ENCODE data around the gene PPM1D. TPM values are rescaled to one million over a fixed set of nuclear protein-coding genes. Genes with fewer than 3 reads are reported as not detected.

The PPM1D gene
- total and polyA plus RNA-seq, 2 donors (not counting 1 experiment from before 2014, with no cell fraction given): 6.5 to 27.2 TPM

DNA sequence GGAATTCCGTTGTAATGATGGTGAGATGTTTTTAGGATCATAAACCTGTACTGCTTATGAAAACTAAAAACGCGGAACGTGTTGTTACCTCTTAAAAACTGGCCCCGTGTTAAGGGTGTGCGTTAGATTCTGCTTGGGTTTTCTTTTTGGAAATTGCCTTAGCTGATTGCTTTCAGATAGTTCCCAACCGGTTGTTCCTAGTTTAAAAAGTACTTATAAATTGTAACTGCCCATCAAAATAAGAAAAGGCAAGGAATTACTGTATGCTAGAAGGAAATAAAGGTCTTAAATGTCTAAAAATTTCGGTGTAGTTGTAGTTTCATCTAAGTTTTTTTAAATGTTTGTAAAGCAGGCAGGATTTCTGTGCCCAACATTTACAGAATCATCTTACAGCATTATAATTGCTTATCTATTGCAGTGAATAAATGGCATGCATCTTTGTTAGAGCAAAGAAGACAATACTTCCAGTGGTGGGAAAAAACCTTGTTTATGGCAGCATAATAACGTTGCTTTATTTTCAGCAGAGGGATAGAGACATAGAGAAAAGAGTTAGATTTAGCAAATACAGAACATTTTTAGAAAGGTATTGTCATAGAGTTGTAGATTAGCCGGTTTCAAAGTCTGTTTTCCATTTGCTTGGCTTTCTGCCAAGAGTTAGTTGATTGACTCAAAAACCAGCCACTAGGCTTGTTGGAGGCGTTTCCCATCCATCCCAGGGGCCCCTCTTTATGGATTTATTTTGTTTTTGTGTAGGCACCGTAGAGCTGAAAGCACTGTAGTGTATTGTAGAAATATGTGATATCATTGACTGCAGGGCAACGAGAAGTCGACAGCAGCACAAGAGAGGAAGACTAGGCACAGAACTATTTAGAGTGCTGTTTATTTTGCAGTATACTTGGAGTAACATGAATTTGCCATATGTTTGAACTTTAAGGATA, 1.7 kb downstream of the PPM1D start:
- peaks cover 47% of the 10 kb centered on the region for H4K20me1 ChIP-seq (ENCODE audit: control insufficient read depth, insufficient read depth, low read length, poor library complexity, severe bottlenecking)
- WGBS (ENCODE audit: insufficient coverage): 0% methylated on average over 8 of the region's 14 CpGs
- no peaks in the 10 kb centered on the region for H3K36me3 ChIP-seq (replicated peaks in 1 of 2; ENCODE audit: control extremely low read depth in 1 of 2, control insufficient read depth in 1 of 2, extremely low read depth in 1 of 2, insufficient read depth in 2 of 2, low read length in 1 of 2)
- peaks cover 27 to 28% of the 10 kb centered on the region in 2 donors for H3K4me1 ChIP-seq (ENCODE audit: control insufficient read depth in 2 of 2, insufficient read depth in 2 of 2, low read length in 2 of 2)
- no peaks in the 10 kb centered on the region for H3K27me3 ChIP-seq (replicated peaks in 1 of 4; ENCODE audit: control extremely low read depth in 1 of 4, control insufficient read depth in 3 of 4, insufficient read depth in 4 of 4, low read length in 3 of 4)
- H3K4me2 ChIP-seq (replicated peaks; ENCODE audit: low read depth, low read length, poor library complexity, severe bottlenecking): peak overlapping the region; percentile 90
- peaks cover 53% of the 10 kb centered on the region for H3K4me1 Mint-ChIP-seq
- peak overlapping the region; percentile 98 for H3K9ac ChIP-seq (ENCODE audit: low read length)
- intact Hi-C loops (cut with micrococcal nuclease): loop anchor here (2.0 to 10.0 kb wide), 4 partner anchors 37 to 983 kb away; partner anchors contain the start of gene CLTC
- peak overlapping the region in 1 of 2 donors; percentile 94 for H3K27ac ChIP-seq (ENCODE audit: low read length in 2 of 2)
- ATAC-seq (ENCODE audit: low read depth) (no peak), DNase-seq (peak; percentile 50)
- peaks cover 70% of the 10 kb centered on the region for H3K79me2 ChIP-seq (ENCODE audit: control insufficient read depth, insufficient read depth, low read length)
- H3K27ac Mint-ChIP-seq: peak overlapping the region; percentile 89
- POLR2A ChIA-PET: interaction anchor here (0.6 to 0.7 kb wide), 4 partner anchors 75 to 1545 kb away, joined by 3 to 6 read pairs (median 4); no protein-coding TSS in a partner anchor
- CTCF ChIA-PET: interaction anchor here (0.6 to 1.2 kb wide), 5 partner anchors 14 to 986 kb away, joined by 3 to 5 read pairs (median 3); partner anchors contain the start of gene BCAS3
- no peaks in the 10 kb centered on the region for H3K27me3 Mint-ChIP-seq
- peak overlapping the region; percentile 82 to 98 (median 92) for H3K4me3 ChIP-seq (ENCODE audit: control extremely low read depth in 1 of 5, extremely low read depth in 1 of 5, insufficient read depth in 1 of 5, low read depth in 2 of 5, low read length in 4 of 5)
- peak overlapping the region; percentile 91 for H3K4me3 Mint-ChIP-seq
- H2AFZ ChIP-seq (ENCODE audit: insufficient read depth, low read depth, low read length, poor library complexity, severe bottlenecking): peak overlapping the region; percentile 100
- no peaks in the 10 kb centered on the region for H3K9me3 Mint-ChIP-seq (ENCODE audit: insufficient read depth)
- TF ChIP-seq EZH2 (IDR thresholded peaks at IDR 0.05; ENCODE audit: borderline replicate concordance, insufficient read depth, low read depth, low read length, poor library complexity, severe bottlenecking) (no peak), CTCF (IDR thresholded peaks at IDR 0.05) (peak; percentile 26)
- H3K9me3 ChIP-seq (ENCODE audit: control extremely low read depth in 1 of 3, control insufficient read depth in 2 of 3, insufficient read depth in 1 of 3, low read length in 2 of 3): no peaks in the 10 kb centered on the region
